Astrocyte of the hippocampus (primary cell): ENCODE measurements around the gene GC.
"Not testable (repeated sequence)": the region's sequence is repeated elsewhere in the genome, so short reads cannot be mapped to it uniquely, and the experiment has no call there.

ENCODE experiments used
- DNase-seq: peaks from one replicate; pipeline ENCODE4 v3.0.0; 2011; ENCODE audit warnings: low read depth, low spot score

Gene GC, protein sequence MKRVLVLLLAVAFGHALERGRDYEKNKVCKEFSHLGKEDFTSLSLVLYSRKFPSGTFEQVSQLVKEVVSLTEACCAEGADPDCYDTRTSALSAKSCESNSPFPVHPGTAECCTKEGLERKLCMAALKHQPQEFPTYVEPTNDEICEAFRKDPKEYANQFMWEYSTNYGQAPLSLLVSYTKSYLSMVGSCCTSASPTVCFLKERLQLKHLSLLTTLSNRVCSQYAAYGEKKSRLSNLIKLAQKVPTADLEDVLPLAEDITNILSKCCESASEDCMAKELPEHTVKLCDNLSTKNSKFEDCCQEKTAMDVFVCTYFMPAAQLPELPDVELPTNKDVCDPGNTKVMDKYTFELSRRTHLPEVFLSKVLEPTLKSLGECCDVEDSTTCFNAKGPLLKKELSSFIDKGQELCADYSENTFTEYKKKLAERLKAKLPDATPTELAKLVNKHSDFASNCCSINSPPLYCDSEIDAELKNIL

DNA sequence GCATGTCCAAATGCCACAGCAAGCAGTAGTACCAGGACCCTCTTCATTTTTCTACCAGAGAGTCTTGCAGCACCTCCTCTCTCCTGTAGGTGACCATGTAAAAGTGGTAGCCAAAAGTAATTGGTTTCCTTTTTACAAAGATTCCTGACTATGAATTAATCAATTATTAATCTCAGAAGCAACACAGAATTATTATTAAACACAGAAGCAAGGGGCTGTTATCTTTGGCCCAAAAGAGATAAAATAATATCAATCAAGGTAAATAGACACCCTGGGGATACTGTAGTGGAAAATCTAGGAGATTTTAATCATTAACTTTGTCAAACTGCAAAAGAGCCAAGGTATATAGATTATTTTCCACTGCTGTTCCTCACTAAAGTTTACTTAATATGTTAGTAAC, at the start of gene GC:
TSS of gene GC (minus strand) at position 108 of the 400 bp plus-strand sequence. CDS start at position 47, 61 bp downstream.
- DNase-seq: no peak

DNA sequence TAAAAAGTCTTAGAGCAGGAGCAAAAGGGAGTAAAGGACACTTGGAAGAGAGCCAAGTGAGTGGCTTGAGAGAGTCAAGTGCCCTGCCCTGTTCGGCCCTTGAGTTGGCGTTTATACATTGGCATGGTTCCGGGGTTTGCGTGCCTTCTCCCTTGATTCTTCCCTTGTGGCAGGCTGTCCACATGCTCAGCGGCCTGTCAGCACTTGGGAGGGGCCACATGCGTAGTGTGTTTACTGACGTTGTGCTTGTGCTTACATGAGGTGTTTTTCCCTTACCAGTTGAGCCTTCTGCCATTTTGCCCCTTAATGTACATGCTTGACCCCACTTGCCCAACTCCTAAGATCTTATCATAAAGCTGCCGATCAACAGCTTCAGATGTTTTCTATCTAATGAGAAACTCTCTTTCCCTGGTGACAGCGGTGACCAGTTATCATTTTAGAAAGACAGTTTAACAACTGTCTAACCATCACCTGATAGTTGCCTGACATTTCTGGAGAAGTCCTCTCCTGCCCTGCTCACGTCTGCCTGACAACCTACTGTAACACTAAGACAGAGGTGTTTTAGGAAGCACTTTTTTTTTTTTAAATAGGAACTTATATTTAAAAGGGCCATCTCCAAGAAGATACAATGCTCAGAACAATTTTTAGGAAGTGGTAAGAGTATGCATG, 49.5 kb upstream of the GC start:
- DNase-seq: no peak

- no peak for DNase-seq
These were observed 48.2 kb upstream of the GC start for GRCh38 chr4:71832049-71832448.

DNA sequence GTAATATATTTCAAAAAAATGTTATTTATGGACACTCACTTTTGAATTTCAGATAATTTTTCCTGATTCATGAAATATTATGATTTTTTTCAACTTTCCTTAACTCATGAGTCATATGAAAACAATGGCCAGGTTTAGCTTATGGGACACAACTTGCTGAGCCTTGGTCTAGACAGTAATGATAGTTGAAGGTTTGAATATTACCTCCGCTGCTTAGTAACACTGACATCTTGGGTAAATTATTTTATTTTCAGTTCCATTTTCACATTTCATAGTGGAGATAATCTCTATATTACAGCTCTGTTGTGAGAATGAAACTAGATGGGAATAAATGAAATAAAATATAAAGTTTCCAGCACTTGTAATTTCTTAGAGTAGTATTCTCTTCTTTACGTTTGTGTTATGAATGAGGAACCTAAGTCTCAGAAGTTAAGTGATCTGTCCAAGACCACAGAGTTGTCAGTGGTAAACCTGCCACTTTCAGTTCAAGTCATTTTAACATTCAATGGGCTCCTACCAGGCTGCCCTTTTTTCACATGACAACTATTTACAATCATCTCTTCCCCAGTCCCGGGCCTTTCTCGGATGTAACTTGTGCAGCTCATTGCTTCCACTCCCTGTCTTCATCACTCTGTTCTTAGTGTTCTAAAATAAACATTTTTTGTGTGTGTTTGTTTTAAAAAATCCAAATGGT, 46.8 kb upstream of the GC start:
- no peak for DNase-seq

GRCh38 chr4:71828470-71828869, 44.6 kb upstream of the GC start:
- no peak for DNase-seq

- DNase-seq: peak; percentile 5
These were observed 43.9 kb upstream of the GC start for GRCh38 chr4:71827826-71828225.

- no peak for DNase-seq
These were observed 32.9 kb upstream of the GC start for GRCh38 chr4:71816676-71817303.

GRCh38 chr4:71814433-71814832, 30.6 kb upstream of the GC start:
- peak; percentile 8 for DNase-seq

DNA sequence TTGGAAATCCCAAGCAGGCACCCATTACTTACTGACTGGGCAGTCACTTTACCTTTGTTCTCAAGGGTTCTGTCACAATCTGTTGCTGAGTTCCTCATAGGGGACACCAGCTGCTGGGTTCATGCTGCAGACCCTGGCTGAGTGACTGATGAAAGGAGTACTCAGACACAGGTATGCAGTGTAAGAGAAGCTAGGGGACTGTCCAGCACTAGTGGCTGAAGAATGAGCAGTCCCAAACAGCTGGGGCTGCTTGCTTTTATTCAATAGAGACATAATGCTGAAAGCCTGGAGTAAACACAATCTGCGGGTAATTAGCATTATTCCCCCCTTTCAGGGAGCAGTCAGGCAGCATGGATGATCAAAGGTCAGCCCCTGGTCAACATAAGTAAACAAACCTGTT, 25.9 kb upstream of the GC start:
- not testable (repeated sequence) for DNase-seq

DNA sequence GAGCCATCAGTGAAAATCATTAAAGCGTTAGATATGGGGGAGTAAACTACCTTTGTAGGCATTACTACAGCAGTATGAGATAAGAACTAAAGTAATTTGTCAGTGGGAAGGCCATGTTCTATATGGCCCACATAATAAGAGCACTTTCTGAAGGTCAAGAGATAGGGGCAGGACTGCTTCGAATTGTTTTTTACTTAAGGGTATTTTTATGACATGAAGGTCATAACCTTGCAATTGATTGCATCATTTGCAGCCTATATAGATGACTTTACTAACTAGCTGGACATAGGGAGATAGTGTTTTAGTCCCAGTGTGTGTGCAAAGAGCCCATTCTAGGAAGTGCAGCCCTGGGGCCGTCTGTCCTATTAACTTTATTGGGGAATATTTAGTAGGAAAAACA, 23.6 kb upstream of the GC start:
- no peak for DNase-seq

DNA sequence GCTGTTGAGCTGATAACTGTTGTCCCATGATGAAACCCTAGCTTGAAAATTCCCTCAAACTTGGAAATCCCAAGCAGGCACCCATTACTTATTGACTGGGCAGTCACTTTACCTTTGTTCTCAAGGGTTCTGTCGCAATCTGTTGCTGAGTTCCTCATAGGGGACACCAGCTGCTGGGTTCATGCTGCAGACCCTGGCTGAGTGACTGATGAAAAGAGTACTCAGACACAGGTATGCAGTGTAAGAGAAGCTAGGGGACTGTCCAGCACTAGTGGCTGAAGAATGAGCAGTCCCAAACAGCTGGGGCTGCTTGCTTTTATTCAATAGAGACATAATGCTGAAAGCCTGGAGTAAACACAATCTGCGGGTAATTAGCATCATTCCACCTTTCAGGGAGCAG, 21.4 kb upstream of the GC start:
- not testable (repeated sequence) for DNase-seq

DNA sequence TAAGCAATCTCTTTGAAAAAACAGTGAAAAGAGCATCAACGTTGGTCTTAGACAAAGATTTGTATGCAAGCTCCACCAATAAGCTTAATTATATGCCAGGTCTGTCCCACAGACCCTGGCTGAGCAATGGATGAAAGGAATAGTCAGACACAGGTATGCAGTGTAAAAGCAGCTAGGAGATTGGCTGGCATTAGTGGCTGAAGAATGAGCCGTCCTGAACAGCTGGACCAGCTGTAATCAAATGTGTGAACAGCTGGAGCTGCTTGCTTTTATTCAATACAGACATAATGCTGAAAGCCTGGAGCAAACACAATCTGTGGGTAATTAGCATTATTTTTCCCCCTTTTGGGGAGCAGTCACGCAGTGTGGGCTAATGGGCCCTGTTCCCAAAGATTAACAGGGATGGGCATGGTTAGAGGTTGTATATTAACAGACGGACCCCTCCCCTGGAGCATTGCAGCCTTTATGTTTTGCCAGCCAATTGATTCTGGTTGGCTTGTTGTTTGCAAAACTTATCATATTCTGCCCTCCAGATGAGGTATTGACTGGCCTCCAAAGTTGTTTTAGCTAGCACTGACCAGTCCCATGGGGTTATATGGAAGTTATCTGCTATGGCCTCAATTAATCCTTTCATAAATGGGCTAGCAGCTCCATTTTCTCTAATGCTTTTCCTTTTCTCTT, 20.3 kb upstream of the GC start:
- DNase-seq: not testable (repeated sequence)

DNA sequence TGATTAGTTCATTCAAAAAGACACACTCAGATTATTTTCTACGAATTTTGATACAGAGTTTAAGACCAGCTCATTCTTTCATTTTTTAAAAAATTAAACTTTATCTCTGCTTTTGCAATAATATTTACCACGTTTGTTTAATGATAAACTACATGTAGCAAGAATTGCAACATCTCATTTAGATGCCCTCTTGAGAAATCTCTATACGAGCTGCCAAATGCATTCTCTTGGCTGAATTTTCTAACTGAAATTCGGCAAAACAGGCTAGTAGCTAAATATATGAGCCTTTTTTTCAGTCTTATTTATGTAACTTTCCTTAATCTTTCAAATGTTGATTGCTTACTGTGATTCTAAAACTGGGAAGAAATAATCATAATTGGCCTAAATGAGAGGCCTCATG, 2.1 kb upstream of the GC start:
- no peak for DNase-seq

DNA sequence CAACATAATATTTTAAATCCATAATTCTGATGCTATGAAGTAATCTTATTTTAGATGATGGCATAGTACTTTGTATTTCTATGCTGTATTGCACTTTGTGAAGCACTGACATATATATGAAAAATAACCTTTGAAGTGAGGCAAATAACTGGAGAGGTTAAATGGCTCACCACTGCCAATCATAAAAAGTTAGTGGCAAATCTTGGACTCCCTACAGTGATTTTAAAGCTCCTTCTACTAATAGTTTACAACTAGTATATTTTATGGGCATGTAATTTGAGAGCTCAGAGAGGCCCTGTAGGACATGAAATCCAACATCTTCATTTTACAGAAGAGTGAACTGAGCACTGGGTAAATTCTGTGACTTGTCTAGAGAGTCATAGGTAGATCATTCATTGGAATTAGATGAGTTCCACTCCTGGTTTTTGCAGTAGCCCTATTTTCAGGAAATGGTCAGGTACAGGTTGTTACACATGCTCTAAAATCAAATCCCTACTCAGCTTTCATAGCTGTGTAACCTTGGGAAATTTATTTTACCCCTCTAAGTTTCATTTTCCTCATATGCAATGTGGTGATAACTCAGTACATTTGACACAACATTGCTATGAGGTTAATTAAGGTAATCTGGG, 804 bp upstream of the GC start:
- no peak for DNase-seq

GRCh38 chr4:71777891-71778290, 6.0 kb downstream of the GC start:
- no peak for DNase-seq

GRCh38 chr4:71775449-71775848, 8.4 kb downstream of the GC start:
- DNase-seq: no peak

DNA sequence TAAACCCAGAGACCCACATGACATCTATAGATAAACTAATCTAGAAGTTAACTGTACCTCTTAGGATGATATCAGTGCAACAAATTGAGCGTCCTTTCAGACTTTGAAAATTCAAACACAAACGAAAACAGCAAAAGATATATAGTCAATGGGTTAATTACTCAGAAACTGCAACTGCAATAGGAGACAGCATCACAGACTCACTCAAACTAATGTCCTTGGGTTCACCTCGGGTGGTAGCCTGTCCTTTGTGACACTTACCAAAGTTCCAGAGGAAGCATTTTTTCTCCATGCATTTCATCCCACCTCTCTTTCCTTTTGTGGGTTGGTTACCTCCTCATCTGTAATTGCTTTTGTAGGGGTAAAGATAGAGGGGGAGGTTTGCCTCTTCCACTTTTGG, 9.7 kb downstream of the GC start:
- no peak for DNase-seq

- no peak for DNase-seq
These were observed 10.9 kb downstream of the GC start for GRCh38 chr4:71773004-71773403.

GRCh38 chr4:71772592-71772991, 11.3 kb downstream of the GC start:
- DNase-seq: no peak

GRCh38 chr4:71771613-71772012, 12.3 kb downstream of the GC start:
- DNase-seq: no peak

DNA sequence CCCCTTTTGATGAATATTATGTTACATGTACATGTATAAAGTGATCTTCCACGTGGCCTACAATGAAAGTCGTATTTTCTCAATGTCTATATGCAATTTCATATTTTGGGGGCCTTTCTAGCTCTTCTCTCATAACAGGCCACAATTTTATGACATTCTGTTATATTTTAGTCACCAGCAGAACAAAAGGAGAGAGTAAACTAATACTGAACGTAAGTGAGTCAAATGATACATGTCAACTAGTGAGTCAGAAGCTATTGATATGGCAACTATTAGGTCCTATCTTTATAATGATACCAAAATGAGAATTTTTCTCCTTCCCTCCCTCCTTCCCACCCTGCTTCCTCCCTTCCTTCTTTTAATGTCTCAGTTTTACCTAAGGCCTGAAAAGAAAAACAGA, 14.4 kb downstream of the GC start:
- no peak for DNase-seq
